B cell (primary cell): ENCODE measurements around the gene A2ML1. TPM values are rescaled to one million over a fixed set of nuclear protein-coding genes. Genes with fewer than 3 reads are reported as not detected.

ENCODE experiments used
- ATAC-seq: fragments of 200-7000 bp; cut with Tn5 transposase; one replicate; pipeline ENCODE4 v1.10.0; 2021; ENCODE audit warnings: low read depth, mild to moderate bottlenecking, moderate number of reproducible peaks, moderate library complexity
- CTCF ChIA-PET: fragments of 350-600 bp; sonication (Branson Sonifier 250); formaldehyde crosslinking; loops from one replicate; lab custom pipeline; 2021; ENCODE audit warnings: antibody characterized with exemption, inconsistent platforms; lab: Charles Lee
- POLR2A ChIA-PET: fragments of 350-600 bp; sonication (Branson Sonifier 250); formaldehyde crosslinking; loops from one replicate; lab custom pipeline; 2021; ENCODE audit warnings: antibody characterized with exemption; lab: Charles Lee
- DNase-seq: peaks from one replicate; pipeline ENCODE4 v3.0.0; 2013
- H2AFZ ChIP-seq: 2 replicates; pipeline ENCODE4 v1.6.1; 2012; ENCODE audit warnings: mild to moderate bottlenecking, low read depth, low read length; ENCODE audit not compliant: insufficient read depth, poor library complexity, severe bottlenecking
- H3K27ac ChIP-seq, 2 donors: 1 replicate in 1 of 2; 2 replicates in 1 of 2; pipeline ENCODE4 v1.5.1; 2012 to 2013; ENCODE audit warnings: low read length in 2 of 2, mild to moderate bottlenecking in 2 of 2, moderate library complexity in 1 of 2
- H3K27me3 ChIP-seq, 4 experiments: fragments of 200-600 bp in 1 of 4; sonication (generic) in 1 of 4; replicated peaks in 1 of 4; 1 replicate in 2 of 4; 2 replicates in 2 of 4; pipeline versions ENCODE4 v1.6.1 to v1.7.0; 2013 to 2016; ENCODE audit warnings: low read length in 3 of 4, mild to moderate bottlenecking in 2 of 4, mixed read lengths in 1 of 4, moderate library complexity in 1 of 4; ENCODE audit not compliant: insufficient read depth in 4 of 4, control insufficient read depth in 3 of 4; ENCODE audit errors: control extremely low read depth in 1 of 4
- H3K36me3 ChIP-seq, 2 experiments: replicated peaks in 1 of 2; 1 replicate in 1 of 2; 2 replicates in 1 of 2; pipeline versions ENCODE4 v1.6.1 to v1.7.1; 2013; ENCODE audit warnings: low read length in 1 of 2; ENCODE audit not compliant: insufficient read depth in 2 of 2, control insufficient read depth in 1 of 2; ENCODE audit errors: control extremely low read depth in 1 of 2, extremely low read depth in 1 of 2
- H3K4me1 ChIP-seq, 2 donors: fragments of 200-600 bp in 1 of 2; sonication (generic) in 1 of 2; 1 replicate in 1 of 2; 2 replicates in 1 of 2; pipeline versions ENCODE4 v1.5.1 to v1.6.1; 2013 to 2017; ENCODE audit warnings: low read length in 2 of 2; ENCODE audit not compliant: control insufficient read depth in 2 of 2, insufficient read depth in 2 of 2
- H3K4me2 ChIP-seq: replicated peaks from 2 replicates; pipeline ENCODE3; 2012; ENCODE audit warnings: mild to moderate bottlenecking, low read depth, low read length; ENCODE audit not compliant: poor library complexity, severe bottlenecking
- H3K4me3 ChIP-seq, 5 experiments: fragments of 200-600 bp in 1 of 5; sonication (generic) in 1 of 5; 1 replicate in 3 of 5; 2 replicates in 2 of 5; pipeline versions ENCODE4 v1.5.1 to v1.7.0; 2011 to 2016; ENCODE audit warnings: low read length in 4 of 5, mild to moderate bottlenecking in 4 of 5, low read depth in 2 of 5, control low read depth in 1 of 5, moderate library complexity in 1 of 5; ENCODE audit not compliant: insufficient read depth in 1 of 5; ENCODE audit errors: control extremely low read depth in 1 of 5, extremely low read depth in 1 of 5
- H3K79me2 ChIP-seq: fragments of 200-600 bp; sonication (generic); one replicate; pipeline ENCODE4 v1.6.0; 2016; ENCODE audit warnings: low read length; ENCODE audit not compliant: control insufficient read depth, insufficient read depth
- H3K9ac ChIP-seq: fragments of 200-600 bp; sonication (generic); 2 replicates; pipeline ENCODE4 v1.6.1; 2017; ENCODE audit warnings: mild to moderate bottlenecking, low read length, moderate library complexity
- H3K9me3 ChIP-seq, 3 donors: one replicate each; pipeline versions ENCODE4 v1.6.1 to v1.7.1; 2013; ENCODE audit warnings: low read length in 2 of 3; ENCODE audit not compliant: control insufficient read depth in 2 of 3, insufficient read depth in 1 of 3; ENCODE audit errors: control extremely low read depth in 1 of 3
- H4K20me1 ChIP-seq: 2 replicates; pipeline ENCODE4 v1.6.0; 2012; ENCODE audit warnings: mild to moderate bottlenecking, low read length; ENCODE audit not compliant: insufficient read depth, control insufficient read depth, poor library complexity, severe bottlenecking
- H3K27ac Mint-ChIP-seq: one replicate; pipeline ENCODE4 v1.8.0; 2021; ENCODE audit warnings: mixed read lengths
- H3K27me3 Mint-ChIP-seq: one replicate; pipeline ENCODE4 v1.8.0; 2021; ENCODE audit warnings: mixed read lengths
- H3K4me1 Mint-ChIP-seq: one replicate; pipeline ENCODE4 v1.8.0; 2021; ENCODE audit warnings: mixed read lengths
- H3K4me3 Mint-ChIP-seq: one replicate; pipeline ENCODE4 v1.8.0; 2021; ENCODE audit warnings: mixed read lengths
- H3K9me3 Mint-ChIP-seq: one replicate; pipeline ENCODE4 v1.8.0; 2022; ENCODE audit warnings: mixed read lengths; ENCODE audit not compliant: insufficient read depth
- CTCF ChIP-seq: fragments of 200-600 bp; IDR thresholded peaks from one replicate; pipeline ENCODE4 v1.8.0; 2022; ENCODE audit warnings: antibody characterized with exemption, mild to moderate bottlenecking
- EZH2 ChIP-seq: IDR thresholded peaks from 2 replicates; pipeline ENCODE4 v1.6.1; 2012; ENCODE audit warnings: borderline replicate concordance, low read depth, mild to moderate bottlenecking, moderate library complexity, low read length; ENCODE audit not compliant: insufficient read depth, poor library complexity, severe bottlenecking
- WGBS: methylation state at CpG from one replicate; pipeline ENCODE4 v1.1.5; 2013; ENCODE audit warnings: missing lambda C conversion rate; ENCODE audit not compliant: insufficient coverage; 5-methylcytosine and 5-hydroxymethylcytosine counted together
- intact Hi-C: fragments of 100-400 bp; cut with micrococcal nuclease; formaldehyde crosslinking; loops from one replicate; pipeline ENCODE4 v1.10.0; 2022
- polyA plus RNA-seq: library from polyadenylated mRNA; depleted of rRNA; stranded (reverse); fragments of >200 nt; gene quantifications from 2 replicates; pipeline ENCODE4 v1.2.3, GENCODE V29; 2012
- total RNA-seq, 2 donors: library from RNA; stranded (reverse); fragments of 120-200 nt in 1 of 2; gene quantifications; 1 replicate in 1 of 2; 2 replicates in 1 of 2; pipeline versions ENCODE4 v1.2.3 to v1.2.4, GENCODE V29; 2013 to 2022

Gene A2ML1
- total and polyA plus RNA-seq, 2 donors (not counting 1 experiment from before 2014, with no cell fraction given): not detected

- TF ChIP-seq EZH2 (no peak), CTCF (no peak)
- CTCF ChIA-PET: interaction anchor here (1.0 kb wide), 1 partner anchor 24 kb away, joined by 3 read pairs; no protein-coding TSS in a partner anchor
- intact Hi-C loops: no loop called here
- Histone ChIP-seq H2AFZ (no peak overlapping the region), H3K27me3 (no peaks in the 10 kb centered on the region), H3K4me3 (no peak overlapping the region), H3K4me2 (no peak overlapping the region), H4K20me1 (no peaks in the 10 kb centered on the region), H3K9ac (no peak overlapping the region), H3K4me1 (no peaks in the 10 kb centered on the region), H3K9me3 (no peaks in the 10 kb centered on the region), H3K79me2 (no peaks in the 10 kb centered on the region), H3K27ac (no peak overlapping the region), H3K36me3 (no peaks in the 10 kb centered on the region)
- H3K27ac Mint-ChIP-seq: no peak overlapping the region
- DNase-seq (no peak), ATAC-seq (no peak)
- no peak overlapping the region for H3K4me3 Mint-ChIP-seq
- peaks cover 5% of the 10 kb centered on the region for H3K27me3 Mint-ChIP-seq
- POLR2A ChIA-PET: no interaction called here
- no peaks in the 10 kb centered on the region for H3K4me1 Mint-ChIP-seq
- H3K9me3 Mint-ChIP-seq: no peaks in the 10 kb centered on the region
Measured at GRCh38 chr12:8867009-8867408, 44.6 kb downstream of the A2ML1 start.

- ChIA-PET CTCF (interaction anchor here (0.7 kb wide), 1 partner anchor 17 kb away, joined by 3 read pairs; no protein-coding TSS in a partner anchor), POLR2A (no interaction called here)
- H3K27me3 Mint-ChIP-seq: peaks cover 5% of the 10 kb centered on the region
- H3K4me1 ChIP-seq: no peaks in the 10 kb centered on the region
- H3K9me3 Mint-ChIP-seq: no peaks in the 10 kb centered on the region
- no peak overlapping the region for H3K9ac ChIP-seq
- no peak overlapping the region for H3K27ac Mint-ChIP-seq
- H3K4me2 ChIP-seq: no peak overlapping the region
- H3K27ac ChIP-seq: no peak overlapping the region
- no peaks in the 10 kb centered on the region for H3K4me1 Mint-ChIP-seq
- no peaks in the 10 kb centered on the region for H3K36me3 ChIP-seq
- TF ChIP-seq CTCF (no peak), EZH2 (no peak)
- no peak overlapping the region for H2AFZ ChIP-seq
- 100% methylated on average over 3 of the region's 6 CpGs for WGBS
- H4K20me1 ChIP-seq: no peaks in the 10 kb centered on the region
- H3K27me3 ChIP-seq: no peaks in the 10 kb centered on the region
- no peak overlapping the region for H3K4me3 Mint-ChIP-seq
- no peaks in the 10 kb centered on the region for H3K79me2 ChIP-seq
- ATAC-seq (no peak), DNase-seq (no peak)
- H3K9me3 ChIP-seq: no peaks in the 10 kb centered on the region
- intact Hi-C loops: no loop called here
- H3K4me3 ChIP-seq: no peak overlapping the region
Measured at GRCh38 chr12:8867786-8868185, 45.4 kb downstream of the A2ML1 start.
